HCT116 (cell line): Measurements from ENCODE around the gene OSBP2. TPM values are rescaled to one million over a fixed set of nuclear protein-coding genes. Genes with fewer than 3 reads are reported as not detected.

Experiments
- ATAC-seq: fragments of 200-7000 bp; cut with Tn5 transposase; 2 replicates; pipeline ENCODE4 v1.9.1; 2020; ENCODE audit warnings: mild to moderate bottlenecking, moderate library complexity
- BruUV-seq: library from RNA; stranded (reverse); fragments of 400-500 nt; replicated peaks from 2 replicates; lab custom pipeline; 2021; lab: Mats Ljungman, UMichigan
- CTCF ChIA-PET: fragments of 300-600 bp; sonication (Branson Sonifier 250); formaldehyde crosslinking; loops from one replicate; lab custom pipeline; 2021; ENCODE audit warnings: antibody characterized with exemption; lab: Charles Lee
- POLR2A ChIA-PET: fragments of 300-600, 350-600 bp; sonication (Branson Sonifier 250); formaldehyde crosslinking; loops from one replicate; lab custom pipeline; 2021; ENCODE audit warnings: antibody characterized with exemption; lab: Charles Lee
- RAD21 ChIA-PET, 2 experiments: fragments of 300-600 bp; sonication (Branson Sonifier 250); formaldehyde crosslinking; loops; one replicate each; lab custom pipeline; 2023; ENCODE audit warnings: low total read pairs in 2 of 2; ENCODE audit not compliant: uncharacterized antibody in 2 of 2, unreplicated experiment in 2 of 2, low non-redundant PET in 1 of 2; lab: Charles Lee
- DNase-seq: peaks from one replicate; pipeline ENCODE4 v3.0.0-alpha.2; 2010; ENCODE audit warnings: low read depth, low spot score
- H2AFZ ChIP-seq: fragments of 200-600 bp; shearing (Covaris generic), sonication (generic); 2 replicates; pipeline ENCODE4 v1.6.1; 2017; ENCODE audit warnings: low read depth, mixed run types, mixed read lengths, antibody characterized with exemption, low read length; ENCODE audit not compliant: poor library complexity, severe bottlenecking
- H3K27ac ChIP-seq: 2 replicates; pipeline ENCODE4 v1.5.1; 2012; ENCODE audit warnings: low read depth, low read length
- H3K27me3 ChIP-seq: fragments of 200-600 bp; sonication (generic); 2 replicates; pipeline ENCODE4 v1.6.1; 2016; ENCODE audit warnings: mixed run types, low read length, mixed read lengths; ENCODE audit not compliant: insufficient read depth
- H3K36me3 ChIP-seq, 2 experiments: fragments of 200-500 bp in 1 of 2; fragments of 200-600 bp in 1 of 2; sonication (Bioruptor generic) in 1 of 2; sonication (generic) in 1 of 2; 2 replicates each; pipeline versions ENCODE4 v1.5.1 to v1.6.1; 2014 to 2016; ENCODE audit warnings: low read length in 2 of 2, inconsistent platforms in 1 of 2, mixed read lengths in 1 of 2, mixed run types in 1 of 2; ENCODE audit not compliant: insufficient read depth in 2 of 2, control insufficient read depth in 1 of 2
- H3K4me1 ChIP-seq, 2 experiments: fragments of 200-600 bp in 1 of 2; sonication (generic) in 1 of 2; 2 replicates each; pipeline versions ENCODE4 v1.5.1 to v1.6.1; 2012 to 2017; ENCODE audit warnings: low read length in 2 of 2, inconsistent platforms in 1 of 2, mild to moderate bottlenecking in 1 of 2, mixed read lengths in 1 of 2, mixed run types in 1 of 2, moderate library complexity in 1 of 2; ENCODE audit not compliant: insufficient read depth in 2 of 2, control insufficient read depth in 1 of 2
- H3K4me2 ChIP-seq: fragments of 200-600 bp; sonication (generic); 2 replicates; pipeline ENCODE4 v1.6.1; 2017; ENCODE audit warnings: mixed run types, low read length, mixed read lengths
- H3K4me3 ChIP-seq, 2 experiments: fragments of 200-600 bp in 1 of 2; sonication (generic) in 1 of 2; replicated peaks in 1 of 2; 2 replicates each; pipeline ENCODE4 v1.5.1; 2011 to 2016; ENCODE audit warnings: low read length in 2 of 2, control low read depth in 1 of 2, low read depth in 1 of 2, mild to moderate bottlenecking in 1 of 2, mixed read lengths in 1 of 2, mixed run types in 1 of 2
- H3K79me2 ChIP-seq: fragments of 200-600 bp; sonication (generic); 2 replicates; pipeline ENCODE4 v1.6.1; 2017; ENCODE audit warnings: mild to moderate bottlenecking, mixed run types, low read length, moderate library complexity, mixed read lengths; ENCODE audit not compliant: insufficient read depth
- H3K9ac ChIP-seq: fragments of 200-600 bp; sonication (generic); 2 replicates; pipeline ENCODE4 v1.6.1; 2016; ENCODE audit warnings: low read length, mixed read lengths
- H3K9me2 ChIP-seq: fragments of 200-600 bp; sonication (generic), shearing (Covaris generic); 2 replicates; pipeline ENCODE4 v1.6.1; 2017; ENCODE audit warnings: mixed run types, mild to moderate bottlenecking, moderate library complexity; ENCODE audit not compliant: insufficient read depth
- H3K9me3 ChIP-seq, 2 experiments: fragments of 200-500 bp in 1 of 2; fragments of 200-600 bp in 1 of 2; sonication (Bioruptor generic) in 1 of 2; sonication (generic) in 1 of 2; 2 replicates each; pipeline ENCODE4 v1.6.1; 2014 to 2017; ENCODE audit warnings: low read length in 2 of 2, mixed read lengths in 2 of 2, inconsistent platforms in 1 of 2, low read depth in 1 of 2, mild to moderate bottlenecking in 1 of 2, mixed run types in 1 of 2, moderate library complexity in 1 of 2; ENCODE audit not compliant: control insufficient read depth in 1 of 2, insufficient read depth in 1 of 2
- H4K20me1 ChIP-seq: fragments of 200-600 bp; sonication (generic), shearing (Covaris generic); 2 replicates; pipeline ENCODE4 v1.6.1; 2017; ENCODE audit warnings: mixed run types, mild to moderate bottlenecking, moderate library complexity; ENCODE audit not compliant: insufficient read depth
- CBX3 ChIP-seq: IDR thresholded peaks from 2 replicates; pipeline ENCODE4 v1.6.1; 2012; ENCODE audit warnings: low read depth
- EGR1 ChIP-seq: IDR thresholded peaks from 2 replicates; pipeline ENCODE4 v1.6.1; 2012; ENCODE audit warnings: low read depth
- ELF1 ChIP-seq: IDR thresholded peaks from 2 replicates; pipeline ENCODE4 v1.6.1; 2012; ENCODE audit warnings: low read depth, borderline replicate concordance
- EZH2 ChIP-seq: fragments of 200-600 bp; sonication (generic); IDR thresholded peaks from 2 replicates; pipeline ENCODE4 v1.6.1; 2017; ENCODE audit warnings: antibody characterized with exemption, mixed run types
- EZH2phosphoT487 ChIP-seq: fragments of 200-600 bp; IDR thresholded peaks from 2 replicates; pipeline ENCODE4 v1.6.1; 2018; ENCODE audit warnings: antibody characterized with exemption, borderline replicate concordance
- FOSL1 ChIP-seq: IDR thresholded peaks from 2 replicates; pipeline ENCODE4 v1.6.1; 2012; ENCODE audit warnings: low read depth
- MAX ChIP-seq: IDR thresholded peaks from 2 replicates; pipeline ENCODE4 v1.6.1; 2012
- POLR2A ChIP-seq: IDR thresholded peaks from 2 replicates; pipeline ENCODE4 v1.7.0; 2011; ENCODE audit warnings: borderline replicate concordance; ENCODE audit not compliant: insufficient read depth, insufficient read length; ENCODE audit errors: extremely low read depth
- RAD21 ChIP-seq: IDR thresholded peaks from 2 replicates; pipeline ENCODE4 v1.6.1; 2012; ENCODE audit warnings: low read depth, mild to moderate bottlenecking
- REST ChIP-seq: IDR thresholded peaks from 2 replicates; pipeline ENCODE4 v1.6.1; 2012; ENCODE audit warnings: low read depth
- SIN3A ChIP-seq: IDR thresholded peaks from 2 replicates; pipeline ENCODE4 v1.6.1; 2012; ENCODE audit warnings: low read depth
- SP1 ChIP-seq: IDR thresholded peaks from 2 replicates; pipeline ENCODE4 v1.6.1; 2012; ENCODE audit warnings: low read depth
- SRF ChIP-seq: IDR thresholded peaks from 2 replicates; pipeline ENCODE4 v1.6.1; 2012; ENCODE audit warnings: low read depth
- TCF7L2 ChIP-seq: IDR thresholded peaks from 2 replicates; pipeline ENCODE4 v1.7.0; 2011; ENCODE audit warnings: borderline replicate concordance, inconsistent platforms; ENCODE audit not compliant: insufficient read depth, insufficient read length; ENCODE audit errors: extremely low read depth
- YY1 ChIP-seq: IDR thresholded peaks from 2 replicates; pipeline ENCODE4 v1.6.1; 2011; ENCODE audit warnings: low read length, low read depth, moderate library complexity, mild to moderate bottlenecking; ENCODE audit not compliant: insufficient replicate concordance; ENCODE audit errors: extremely low read depth
- ZNF274 ChIP-seq: fragments of 200-500 bp; sonication (Bioruptor generic); IDR thresholded peaks from 2 replicates; pipeline ENCODE4 v1.6.1; 2014; ENCODE audit warnings: mild to moderate bottlenecking, low read depth, low read length, inconsistent platforms
- intact Hi-C: fragments of 100-400 bp; cut with micrococcal nuclease; formaldehyde crosslinking; loops from 2 replicates; pipeline ENCODE4 v1.10.0; 2022
- total RNA-seq: library from RNA; stranded (reverse); gene quantifications from one replicate; pipeline ENCODE4 v1.2.1, GENCODE V29; 2021; ENCODE audit not compliant: unreplicated experiment
- TF ChIP-seq, protein P1 (sequence below), 3 experiments: fragments of 200-600 bp in 1 of 3; sonication (generic) in 1 of 3; IDR thresholded peaks in 2 of 3; conservative IDR thresholded peaks in 1 of 3; 2 replicates each; pipeline ENCODE4 v1.5.1; 2012 to 2017; ENCODE audit warnings: low read depth in 2 of 3, low read length in 2 of 3, antibody characterized with exemption in 1 of 3, borderline replicate concordance in 1 of 3, control low read depth in 1 of 3, mild to moderate bottlenecking in 1 of 3, mixed read lengths in 1 of 3, mixed run types in 1 of 3, moderate library complexity in 1 of 3; ENCODE audit not compliant: insufficient read depth in 1 of 3

The OSBP2 gene
- total RNA-seq, 1 experiment from 2014 or later: 12.9 TPM

- no TSS peak for BruUV-seq
- no peaks in the 10 kb centered on the region for H3K36me3 ChIP-seq
- no peak for TF ChIP-seq ELF1
- TF ChIP-seq, protein P1, sequence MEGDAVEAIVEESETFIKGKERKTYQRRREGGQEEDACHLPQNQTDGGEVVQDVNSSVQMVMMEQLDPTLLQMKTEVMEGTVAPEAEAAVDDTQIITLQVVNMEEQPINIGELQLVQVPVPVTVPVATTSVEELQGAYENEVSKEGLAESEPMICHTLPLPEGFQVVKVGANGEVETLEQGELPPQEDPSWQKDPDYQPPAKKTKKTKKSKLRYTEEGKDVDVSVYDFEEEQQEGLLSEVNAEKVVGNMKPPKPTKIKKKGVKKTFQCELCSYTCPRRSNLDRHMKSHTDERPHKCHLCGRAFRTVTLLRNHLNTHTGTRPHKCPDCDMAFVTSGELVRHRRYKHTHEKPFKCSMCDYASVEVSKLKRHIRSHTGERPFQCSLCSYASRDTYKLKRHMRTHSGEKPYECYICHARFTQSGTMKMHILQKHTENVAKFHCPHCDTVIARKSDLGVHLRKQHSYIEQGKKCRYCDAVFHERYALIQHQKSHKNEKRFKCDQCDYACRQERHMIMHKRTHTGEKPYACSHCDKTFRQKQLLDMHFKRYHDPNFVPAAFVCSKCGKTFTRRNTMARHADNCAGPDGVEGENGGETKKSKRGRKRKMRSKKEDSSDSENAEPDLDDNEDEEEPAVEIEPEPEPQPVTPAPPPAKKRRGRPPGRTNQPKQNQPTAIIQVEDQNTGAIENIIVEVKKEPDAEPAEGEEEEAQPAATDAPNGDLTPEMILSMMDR (IDR thresholded peaks at IDR 0.05 in 2 of 3, conservative IDR thresholded peaks at IDR 0.05 in 1 of 3; ENCODE audit: borderline replicate concordance in 1 of 3, insufficient read depth in 1 of 3, low read depth in 2 of 3, low read length in 2 of 3): no peak
- TF ChIP-seq POLR2A: no peak
- no peak for TF ChIP-seq FOSL1
- no peak for TF ChIP-seq EZH2phosphoT487
- no peak for TF ChIP-seq EZH2
- TF ChIP-seq REST: no peak
- TF ChIP-seq ZNF274: no peak
- no peak for TF ChIP-seq RAD21
- no peak for TF ChIP-seq SP1
- no peak for TF ChIP-seq TCF7L2
- no peak for TF ChIP-seq SIN3A
- no peak for TF ChIP-seq MAX
- TF ChIP-seq SRF: no peak
- TF ChIP-seq CBX3: no peak
- no peak for TF ChIP-seq EGR1
- no peak for TF ChIP-seq YY1
- H3K27me3 ChIP-seq: no peaks in the 10 kb centered on the region
- CTCF ChIA-PET: no interaction called here
- no peak overlapping the region for H3K9ac ChIP-seq
- H2AFZ ChIP-seq: no peak overlapping the region
- POLR2A ChIA-PET: no interaction called here
- no peaks in the 10 kb centered on the region for H4K20me1 ChIP-seq
- no peaks in the 10 kb centered on the region for H3K9me2 ChIP-seq
- DNase-seq: no peak
- no peaks in the 10 kb centered on the region for H3K9me3 ChIP-seq
- H3K4me3 ChIP-seq: no peak overlapping the region
- no peak overlapping the region for H3K27ac ChIP-seq
- H3K4me1 ChIP-seq: no peaks in the 10 kb centered on the region
- RAD21 ChIA-PET: no interaction called here
- no peak for ATAC-seq
- H3K4me2 ChIP-seq: no peak overlapping the region
- intact Hi-C loops: no loop called here
- H3K79me2 ChIP-seq: no peaks in the 10 kb centered on the region
Measured at GRCh38 chr22:30855266-30855665, 160.6 kb downstream of the OSBP2 start.
